ENCODE results near the gene MUC16. TPM values are rescaled to one million over a fixed set of nuclear protein-coding genes. Genes with fewer than 3 reads are reported as not detected.
"Not testable (repeated sequence)": the region's sequence is repeated elsewhere in the genome, so short reads cannot be mapped to it uniquely, and the experiment has no call there.

MUC16 gene
- total RNA-seq (2022) (0.15 and 0.17 TPM in 2 replicates), Bru-seq, nascent RNA (percentile 7 among the genes with signal in this experiment), BruChase-seq, experiment 1, labeled RNA remaining after a 6-hour chase (percentile 15 among the genes with signal in this experiment), BruChase-seq, experiment 2, labeled RNA remaining after a 2-hour chase (percentile 9 among the genes with signal in this experiment)
- long read RNA-seq: 0 reads

- peaks cover 5% of the 10 kb centered on the region for H3K36me3 Mint-ChIP-seq (ENCODE audit: insufficient read depth, unreplicated experiment)
- BruUV-seq (replicated peaks): no TSS peak
- no peaks in the 10 kb centered on the region for H3K27me3 Mint-ChIP-seq (ENCODE audit: unreplicated experiment)
- H3K4me3 Mint-ChIP-seq (ENCODE audit: low read depth, unreplicated experiment): no peak within 1 kb of the TSS
- intact Hi-C loops (cut with micrococcal nuclease; ENCODE audit: unreplicated experiment): loop anchor here (10.0 kb wide), 1 partner anchor 65 kb away; no protein-coding TSS in a partner anchor
- H3K4me1 Mint-ChIP-seq (ENCODE audit: low read depth, unreplicated experiment): no peaks in the 10 kb centered on the region
- no peaks in the 10 kb centered on the region for H3K9me3 Mint-ChIP-seq (ENCODE audit: low read depth, unreplicated experiment)
- CTCF ChIA-PET: interaction anchor here (0.9 to 1.2 kb wide), 2 partner anchors 15 to 29 kb away, joined by 3 read pairs; no protein-coding TSS in a partner anchor
- H3K27ac Mint-ChIP-seq (ENCODE audit: unreplicated experiment): no peak within 1 kb of the TSS
- peak; percentile 11 for DNase-seq
- TF ChIP-seq, protein P1, sequence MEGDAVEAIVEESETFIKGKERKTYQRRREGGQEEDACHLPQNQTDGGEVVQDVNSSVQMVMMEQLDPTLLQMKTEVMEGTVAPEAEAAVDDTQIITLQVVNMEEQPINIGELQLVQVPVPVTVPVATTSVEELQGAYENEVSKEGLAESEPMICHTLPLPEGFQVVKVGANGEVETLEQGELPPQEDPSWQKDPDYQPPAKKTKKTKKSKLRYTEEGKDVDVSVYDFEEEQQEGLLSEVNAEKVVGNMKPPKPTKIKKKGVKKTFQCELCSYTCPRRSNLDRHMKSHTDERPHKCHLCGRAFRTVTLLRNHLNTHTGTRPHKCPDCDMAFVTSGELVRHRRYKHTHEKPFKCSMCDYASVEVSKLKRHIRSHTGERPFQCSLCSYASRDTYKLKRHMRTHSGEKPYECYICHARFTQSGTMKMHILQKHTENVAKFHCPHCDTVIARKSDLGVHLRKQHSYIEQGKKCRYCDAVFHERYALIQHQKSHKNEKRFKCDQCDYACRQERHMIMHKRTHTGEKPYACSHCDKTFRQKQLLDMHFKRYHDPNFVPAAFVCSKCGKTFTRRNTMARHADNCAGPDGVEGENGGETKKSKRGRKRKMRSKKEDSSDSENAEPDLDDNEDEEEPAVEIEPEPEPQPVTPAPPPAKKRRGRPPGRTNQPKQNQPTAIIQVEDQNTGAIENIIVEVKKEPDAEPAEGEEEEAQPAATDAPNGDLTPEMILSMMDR (IDR thresholded peaks at IDR 0.05; ENCODE audit: unreplicated experiment): no peak
Observed at GRCh38 chr19:9009935-9010651, at the start of gene MUC16. Gene MUC16, minus strand, starts transcription at chr19:9010409.

DNA sequence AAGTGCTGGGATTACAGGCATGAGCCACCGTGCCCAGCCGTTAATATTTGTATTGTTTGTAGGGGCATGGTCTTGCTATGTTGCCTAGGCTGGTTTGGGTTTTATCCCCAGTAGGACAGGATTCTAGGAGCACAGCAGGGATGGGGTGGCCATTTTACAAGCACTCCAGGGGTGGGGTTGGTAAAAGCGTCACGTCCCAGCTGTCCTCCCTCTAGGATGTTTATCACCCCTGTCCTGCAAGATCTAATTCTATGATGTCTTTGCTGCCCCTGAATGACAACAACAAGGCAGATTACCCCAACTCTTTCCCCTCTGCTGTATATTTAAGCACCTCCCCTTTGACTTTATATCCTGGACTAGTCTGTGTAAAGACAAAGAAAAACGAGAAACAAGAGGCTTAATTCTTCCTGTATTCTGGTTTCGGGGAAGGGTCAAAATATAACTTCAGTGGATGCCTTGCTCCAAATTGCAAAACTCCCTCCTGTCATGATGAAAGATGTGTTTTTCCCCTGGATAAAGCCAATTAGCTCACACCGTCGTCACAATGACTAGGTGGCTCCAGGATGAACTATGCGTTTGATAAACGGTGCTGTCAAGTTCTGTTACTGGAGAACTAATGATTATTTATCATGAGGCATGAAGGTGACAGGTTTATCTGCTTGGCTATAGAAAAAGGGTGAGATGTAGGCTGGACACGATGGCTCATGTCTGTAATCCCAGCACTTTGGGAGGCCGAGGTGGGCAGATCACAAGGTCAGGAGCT lies 48.9 kb upstream of the MUC16 start:
- no peaks in the 10 kb centered on the region for H3K27me3 Mint-ChIP-seq (ENCODE audit: unreplicated experiment)
- H3K4me3 Mint-ChIP-seq (ENCODE audit: low read depth, unreplicated experiment): no peak overlapping the region
- H3K36me3 Mint-ChIP-seq (ENCODE audit: insufficient read depth, unreplicated experiment): no peaks in the 10 kb centered on the region
- H3K9me3 Mint-ChIP-seq (ENCODE audit: low read depth, unreplicated experiment): no peaks in the 10 kb centered on the region
- CTCF ChIA-PET: no interaction called here
- no TSS peak for BruUV-seq (replicated peaks)
- TF ChIP-seq, protein P1 (IDR thresholded peaks at IDR 0.05; ENCODE audit: unreplicated experiment): no peak
- intact Hi-C loops (cut with micrococcal nuclease; ENCODE audit: unreplicated experiment): no loop called here
- peaks cover 15% of the 10 kb centered on the region for H3K4me1 Mint-ChIP-seq (ENCODE audit: low read depth, unreplicated experiment)
- no peak for DNase-seq
- H3K27ac Mint-ChIP-seq (ENCODE audit: unreplicated experiment): no peak overlapping the region

DNA sequence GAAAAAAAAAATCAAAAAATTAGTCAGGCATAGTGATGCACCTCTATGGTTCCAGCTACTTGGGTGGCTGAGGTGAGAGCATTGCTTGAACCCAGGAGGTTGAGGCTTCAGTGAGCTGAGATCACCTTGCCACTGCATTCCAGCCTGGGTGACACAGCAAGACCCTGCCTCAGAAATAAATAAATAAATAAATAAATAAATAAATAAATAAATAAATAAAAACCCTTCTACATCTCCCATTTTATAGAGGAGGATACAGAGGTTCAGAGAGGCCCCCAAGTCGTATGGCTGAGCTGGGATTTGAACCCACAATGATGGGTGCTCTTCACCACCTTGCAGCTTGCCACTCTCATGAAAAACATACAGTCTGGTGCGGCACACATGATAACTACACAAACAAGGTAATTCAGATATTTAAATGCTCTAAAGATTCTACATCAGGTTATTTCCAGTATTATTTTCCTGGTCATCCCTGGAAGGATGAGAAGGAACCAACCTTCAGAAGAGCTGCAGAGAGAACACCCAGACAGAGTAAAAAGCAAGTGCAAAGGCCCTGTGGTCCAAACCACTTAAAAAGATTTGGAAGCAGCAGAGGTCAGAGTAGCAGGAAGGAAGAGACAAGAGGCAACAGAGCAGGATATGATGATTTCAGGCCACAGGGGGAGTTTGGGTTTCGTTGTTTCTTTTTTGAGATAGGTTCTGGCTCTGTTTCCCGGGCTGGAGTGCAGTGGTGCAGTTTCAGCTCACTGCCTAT lies 47.5 kb upstream of the MUC16 start:
- Mint-ChIP-seq H3K9me3 (ENCODE audit: low read depth, unreplicated experiment) (no peaks in the 10 kb centered on the region), H3K4me3 (ENCODE audit: low read depth, unreplicated experiment) (no peak overlapping the region), H3K27ac (ENCODE audit: unreplicated experiment) (no peak overlapping the region), H3K27me3 (ENCODE audit: unreplicated experiment) (no peaks in the 10 kb centered on the region), H3K36me3 (ENCODE audit: insufficient read depth, unreplicated experiment) (no peaks in the 10 kb centered on the region), H3K4me1 (ENCODE audit: low read depth, unreplicated experiment) (peaks cover 18% of the 10 kb centered on the region)
- TF ChIP-seq, protein P1 (IDR thresholded peaks at IDR 0.05; ENCODE audit: unreplicated experiment): no peak
- intact Hi-C loops (cut with micrococcal nuclease; ENCODE audit: unreplicated experiment): no loop called here
- BruUV-seq (replicated peaks): no TSS peak
- CTCF ChIA-PET: no interaction called here
- no peak for DNase-seq

DNA sequence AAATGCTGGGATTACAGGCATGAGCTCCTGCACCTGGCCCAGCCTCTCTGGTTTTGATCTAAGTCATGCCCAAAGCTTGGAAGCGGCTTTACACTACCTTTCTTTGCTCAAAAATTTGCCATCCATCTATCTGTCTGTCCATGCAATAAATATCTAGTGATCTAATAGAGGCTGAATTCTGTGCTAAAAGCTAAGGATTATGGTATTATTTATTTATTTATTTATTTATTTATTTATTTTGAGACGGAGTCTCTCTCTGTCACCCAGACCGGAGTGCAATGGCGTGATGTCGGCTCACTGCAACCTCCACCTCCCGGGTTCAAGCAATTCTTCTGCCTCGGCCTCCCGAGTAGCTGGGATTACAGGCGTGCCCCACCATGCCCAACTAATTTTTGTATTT lies 45.9 kb upstream of the MUC16 start:
- H3K27ac Mint-ChIP-seq (ENCODE audit: unreplicated experiment): peak overlapping the region; percentile 83
- H3K27me3 Mint-ChIP-seq (ENCODE audit: unreplicated experiment); H3K36me3 Mint-ChIP-seq (ENCODE audit: insufficient read depth, unreplicated experiment); BruUV-seq (replicated peaks); intact Hi-C loops (cut with micrococcal nuclease; ENCODE audit: unreplicated experiment); DNase-seq; H3K9me3 Mint-ChIP-seq (ENCODE audit: low read depth, unreplicated experiment); H3K4me3 Mint-ChIP-seq (ENCODE audit: low read depth, unreplicated experiment): not testable (repeated sequence)
- peaks cover 18% of the 10 kb centered on the region for H3K4me1 Mint-ChIP-seq (ENCODE audit: low read depth, unreplicated experiment)
- CTCF ChIA-PET: interaction anchor here (0.6 to 1.8 kb wide), 2 partner anchors 20 to 187 kb away, joined by 3 to 11 read pairs; no protein-coding TSS in a partner anchor
